Umbilical cord (tissue), 2 donors: ENCODE measurements around the gene ANO1. TPM values are rescaled to one million over a fixed set of nuclear protein-coding genes. Genes with fewer than 3 reads are reported as not detected.
A peak's percentile ranks its signal among the peaks of the same experiment; 100 is the strongest.

Experiments
- DNase-seq: peaks from one replicate; pipeline ENCODE4 v3.0.0-alpha.2; 2015; ENCODE audit warnings: low spot score
- total RNA-seq: library from RNA; depleted of rRNA; stranded (reverse); fragments of >200 nt; gene quantifications from one replicate; pipeline ENCODE4 v1.2.3, GENCODE V29; 2014; ENCODE audit warnings: low replicate concordance; ENCODE audit not compliant: insufficient read depth

ANO1 gene
- total RNA-seq, 1 donor from 2014 or later, result 4.6 TPM

DNA sequence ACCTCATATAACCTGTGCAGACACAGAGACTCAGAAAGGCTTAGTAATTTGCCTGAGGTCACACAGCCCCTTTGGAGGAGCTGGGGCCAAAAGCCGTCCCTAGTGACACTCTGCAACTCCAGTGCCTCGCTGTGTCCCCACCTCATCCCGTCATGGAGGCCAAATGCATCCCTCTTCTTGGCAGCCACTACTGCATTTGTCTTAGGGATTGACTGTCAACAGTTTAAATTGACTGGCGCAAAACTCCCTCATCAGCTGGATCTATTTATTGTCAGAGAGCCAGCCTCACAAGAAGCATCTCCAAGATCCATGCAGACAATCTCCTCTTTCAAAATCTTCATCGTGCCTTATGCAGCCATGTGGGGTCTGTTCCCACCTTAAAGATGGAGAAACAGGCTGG, 35.7 kb downstream of the ANO1 start:
- DNase-seq, result no peak

DNA sequence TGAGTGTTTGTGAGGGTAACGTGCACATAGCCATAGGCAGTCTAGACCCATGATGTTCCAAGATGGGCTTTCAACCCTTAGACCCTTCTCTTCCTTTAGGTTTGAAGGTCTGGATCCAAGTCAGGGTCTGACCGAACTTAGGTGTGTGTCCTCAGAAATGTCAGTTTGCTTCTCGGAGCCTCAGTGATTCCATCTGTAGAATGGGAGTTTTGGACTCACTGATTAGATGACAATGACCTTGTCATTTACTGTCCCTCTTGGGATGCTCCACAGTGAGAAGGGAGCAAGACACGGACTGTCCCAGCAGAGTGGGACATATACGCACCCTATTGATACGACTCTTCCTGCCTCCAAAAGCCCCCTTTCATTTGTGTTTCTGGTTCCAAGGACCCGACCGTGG, 37.7 kb downstream of the ANO1 start:
- no peak for DNase-seq

GRCh38 chr11:70116386-70117065, 38.4 kb downstream of the ANO1 start:
- DNase-seq, result no peak

DNA sequence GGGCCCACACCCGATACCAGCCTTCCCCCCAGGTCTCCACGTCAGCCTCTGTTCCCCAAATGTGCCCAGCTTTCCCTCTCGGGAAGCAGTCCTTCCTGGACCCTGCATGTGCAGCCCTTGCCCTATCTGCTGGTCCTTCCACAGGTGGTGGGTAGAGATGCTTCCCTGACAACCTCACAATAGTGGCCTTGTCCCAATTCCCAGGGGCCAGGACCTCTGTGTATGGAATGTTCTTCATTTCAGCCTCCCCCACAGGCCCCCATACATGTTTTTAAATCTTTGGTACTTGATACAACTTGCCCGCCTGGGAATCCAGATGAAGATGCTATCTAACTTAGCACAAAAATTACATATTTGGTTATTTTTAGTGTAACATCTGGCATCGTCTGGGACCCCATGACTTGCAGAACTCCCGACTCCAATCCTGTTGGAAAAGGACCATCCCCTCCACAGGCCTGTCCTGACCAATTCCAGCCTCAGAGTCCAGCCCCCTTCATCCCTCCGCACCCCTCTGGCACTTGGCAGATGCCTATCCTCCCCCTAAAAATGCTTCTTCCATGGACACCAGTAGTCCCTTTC, 39.5 kb downstream of the ANO1 start:
- no peak for DNase-seq

DNA sequence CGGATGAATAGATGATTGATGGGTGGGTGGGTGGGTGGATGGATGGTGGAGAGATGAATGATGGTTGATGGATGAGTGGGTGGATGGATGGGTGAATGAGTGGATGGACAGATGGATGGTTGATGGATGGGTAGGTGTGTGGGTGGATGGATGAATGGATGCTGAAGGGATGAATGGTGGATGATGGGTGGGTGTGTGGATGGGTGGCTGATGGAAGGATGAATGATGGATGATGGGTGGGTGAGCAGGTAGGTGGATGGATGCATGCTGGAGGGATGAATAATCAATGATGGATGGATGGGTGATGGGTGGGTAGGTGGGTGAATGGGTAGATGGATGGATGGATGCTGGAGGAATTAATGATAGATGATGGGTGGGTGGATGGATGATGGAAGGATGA, 40.5 kb downstream of the ANO1 start:
- DNase-seq, result no peak

DNA sequence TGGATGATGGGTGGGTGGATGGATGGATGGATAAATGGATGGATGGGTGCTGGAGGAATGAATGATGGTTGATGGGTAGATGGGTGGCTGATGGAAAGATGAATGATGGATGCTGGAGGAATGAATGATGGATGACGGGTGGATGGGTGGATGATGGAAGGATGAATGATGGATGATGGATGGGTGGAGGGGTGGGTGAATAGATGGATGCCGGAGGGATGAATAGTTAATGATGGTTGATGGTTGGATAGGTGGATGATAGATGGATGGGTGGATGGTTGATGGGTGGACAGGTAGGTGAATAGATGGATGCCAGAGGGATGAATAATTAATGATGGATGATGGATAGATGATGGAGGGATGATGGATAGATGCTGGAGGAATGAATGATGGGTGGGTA, 41.4 kb downstream of the ANO1 start:
- no peak for DNase-seq

- DNase-seq, result no peak
Observed at GRCh38 chr11:70120674-70121073, 42.6 kb downstream of the ANO1 start.

- no peak for DNase-seq
Observed at GRCh38 chr11:70122490-70123198, 44.5 kb downstream of the ANO1 start.

GRCh38 chr11:70123711-70124110, 45.6 kb downstream of the ANO1 start:
- DNase-seq, result no peak

GRCh38 chr11:70124321-70125000, 46.3 kb downstream of the ANO1 start:
- no peak for DNase-seq

DNA sequence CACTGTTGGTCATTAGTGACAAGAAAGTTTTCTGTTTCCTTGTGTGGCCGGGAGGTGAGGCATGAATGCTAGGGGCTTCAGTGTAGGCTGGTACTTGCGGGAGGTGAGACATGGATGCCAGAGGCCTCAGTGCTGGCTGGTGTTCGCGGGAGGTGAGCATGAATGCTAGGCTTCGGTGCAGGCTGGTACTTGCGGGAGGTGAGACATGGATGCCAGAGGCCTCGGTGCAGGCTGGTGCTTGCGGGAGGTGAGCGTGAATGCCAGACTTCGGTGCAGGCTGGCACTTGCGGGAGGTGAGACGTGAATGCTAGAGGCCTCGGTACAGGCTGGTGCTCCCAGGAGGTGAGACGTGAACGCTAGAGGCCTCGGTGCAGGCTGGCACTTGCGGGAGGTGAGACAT, 48.4 kb downstream of the ANO1 start:
- DNase-seq, result no peak

- no peak for DNase-seq
Observed at GRCh38 chr11:70127653-70128434, 49.7 kb downstream of the ANO1 start.

DNA sequence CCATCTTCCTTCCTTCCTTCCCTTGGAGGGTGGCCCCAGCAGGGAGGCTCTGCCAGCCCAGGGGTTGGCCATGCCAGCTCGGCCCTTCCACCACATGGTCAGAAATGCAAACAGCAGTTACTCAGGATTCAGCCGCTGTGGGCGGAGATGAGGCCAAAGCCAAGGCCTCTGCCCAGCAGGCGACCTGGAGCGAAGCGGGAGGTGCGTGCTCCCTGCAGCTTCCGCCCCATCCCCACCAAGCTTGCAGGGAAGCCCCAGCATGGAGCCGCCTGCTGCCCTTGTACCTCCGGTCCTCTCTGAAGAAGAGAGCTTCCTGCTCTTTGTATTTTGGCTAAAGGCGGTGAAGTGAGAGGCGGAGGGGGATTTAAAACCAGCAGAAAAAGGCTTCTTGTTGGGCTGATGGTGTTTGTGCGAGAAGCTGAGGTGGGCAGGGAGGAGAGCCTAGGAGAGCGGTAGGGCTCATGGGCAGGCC, 50.4 kb downstream of the ANO1 start:
- DNase-seq, result no peak

GRCh38 chr11:70129051-70129592, 51.0 kb downstream of the ANO1 start:
- no peak for DNase-seq

DNA sequence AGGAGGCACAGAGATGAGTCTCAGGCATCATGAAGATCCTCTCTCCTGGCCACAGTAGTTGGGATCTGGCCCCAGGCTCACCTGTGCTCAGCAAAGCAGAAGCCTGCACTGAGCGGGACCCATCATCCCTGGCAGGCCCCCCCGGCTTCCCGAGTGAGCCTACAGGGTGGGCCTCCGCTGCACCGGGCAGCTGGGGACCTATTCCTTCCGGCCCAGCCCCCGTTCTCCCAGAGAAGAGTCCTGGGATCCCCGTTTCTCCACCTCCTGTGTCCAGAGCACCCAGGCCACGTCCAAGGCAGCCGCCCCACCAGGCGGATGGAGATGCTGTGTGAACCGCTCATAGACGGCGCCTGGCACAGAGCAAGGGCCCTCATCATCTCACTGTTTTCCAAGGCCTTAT, 52.5 kb downstream of the ANO1 start:
- DNase-seq, result no peak

- no peak for DNase-seq
Observed at GRCh38 chr11:70131606-70132190, 53.6 kb downstream of the ANO1 start.

- DNase-seq, result no peak
Observed at GRCh38 chr11:70132641-70133040, 54.5 kb downstream of the ANO1 start.

DNA sequence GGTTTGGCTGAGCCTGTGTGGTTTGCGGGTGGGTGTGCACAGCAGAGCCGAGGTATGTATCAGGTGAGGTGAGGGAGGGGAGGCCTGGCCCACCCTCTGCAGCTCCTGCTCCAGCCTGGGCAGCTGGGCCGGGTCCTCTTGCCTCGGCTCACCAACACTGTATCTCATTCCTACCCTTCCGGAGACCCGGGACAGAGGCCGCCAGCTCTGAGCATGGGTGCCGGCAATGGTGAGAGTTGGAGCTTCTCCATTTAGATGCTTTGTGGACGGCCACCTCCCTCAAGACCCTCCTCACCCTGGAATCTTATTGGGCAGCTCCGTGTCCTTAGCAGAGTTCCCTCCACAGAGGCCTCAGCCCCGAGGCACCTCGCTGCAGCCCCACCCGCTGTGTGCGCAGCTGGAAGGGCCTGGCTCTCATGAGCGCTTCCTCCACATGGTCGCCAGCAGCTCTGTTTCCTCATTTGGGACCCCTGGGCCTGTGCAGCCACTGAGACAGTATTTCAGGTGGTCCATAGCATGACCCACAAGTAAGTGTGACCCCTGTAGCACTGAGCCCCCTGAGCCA, 55.7 kb downstream of the ANO1 start:
- no peak for DNase-seq

- DNase-seq, result no peak
Observed at GRCh38 chr11:70134490-70134889, 56.4 kb downstream of the ANO1 start.

DNA sequence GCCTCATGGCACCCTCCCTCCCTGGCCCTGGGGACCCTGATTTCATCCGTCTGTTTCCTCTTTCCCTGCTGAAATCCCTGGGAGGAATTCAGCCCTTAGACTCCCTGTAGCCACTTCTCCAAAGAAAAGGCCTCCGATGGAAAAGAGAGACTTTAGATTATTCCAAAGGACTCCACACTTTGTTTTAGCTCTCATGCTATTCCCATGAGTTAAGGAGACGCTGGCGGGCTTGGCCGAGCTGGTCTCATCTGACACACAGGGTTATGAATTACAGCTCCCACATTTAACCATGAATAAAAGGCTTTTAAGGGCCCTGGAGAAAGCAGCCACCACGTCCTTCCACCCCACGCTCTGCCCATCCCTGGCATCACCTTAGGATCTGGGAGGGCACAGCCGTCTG, 57.0 kb downstream of the ANO1 start:
- no peak for DNase-seq

DNA sequence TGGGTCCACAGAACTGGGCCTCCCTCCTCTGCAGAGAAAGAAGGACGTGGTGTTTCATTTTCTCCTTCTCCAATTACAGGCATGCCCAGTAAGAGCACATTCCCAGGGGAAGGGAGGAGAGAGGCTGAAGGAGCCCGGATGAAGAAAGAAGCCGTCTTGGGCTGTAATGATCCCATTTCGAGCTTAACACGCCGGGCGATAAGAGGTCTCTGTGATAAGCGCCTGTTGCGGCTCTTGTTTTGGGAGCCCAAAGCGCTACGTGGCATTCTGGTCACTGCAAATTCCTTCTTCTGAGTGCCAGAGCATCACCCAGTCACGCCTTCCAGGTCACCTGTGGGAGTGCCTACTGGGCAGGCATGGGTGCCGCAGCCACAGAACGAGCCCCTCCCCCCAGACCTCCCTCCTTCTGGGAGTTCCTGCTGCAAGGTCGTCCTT, 57.5 kb downstream of the ANO1 start:
- peak; percentile 85 for DNase-seq
